Measurements from ENCODE around the gene SLIT3. TPM values are rescaled to one million over a fixed set of nuclear protein-coding genes. Genes with fewer than 3 reads are reported as not detected.

The SLIT3 gene
- total and polyA plus RNA-seq, 10 of the 15 experiments (the other 5 are each of a cell fraction or from before 2014, with no cell fraction given), result 0.05 TPM; not detected in 9

- TF ChIP-seq SKIL (IDR thresholded peaks at IDR 0.05; ENCODE audit: low read depth, poor library complexity, severe bottlenecking) (no peak), ATF2 (IDR thresholded peaks at IDR 0.05; ENCODE audit: low read length) (no peak), ZNF24 (IDR thresholded peaks at IDR 0.05) (no peak), YBX1 (IDR thresholded peaks at IDR 0.05) (no peak), ZBTB33 (IDR thresholded peaks at IDR 0.05) (no peak), GABPA (IDR thresholded peaks at IDR 0.05; ENCODE audit: low read depth) (no peak), ATF3 (IDR thresholded peaks at IDR 0.05; ENCODE audit: borderline replicate concordance, extremely low read depth, low read depth, low read length) (no peak), MEF2A (IDR thresholded peaks at IDR 0.05; ENCODE audit: insufficient read depth, low read depth, low read length) (no peak), NR2F1 (conservative IDR thresholded peaks at IDR 0.05) (no peak), CBFB (IDR thresholded peaks at IDR 0.05; ENCODE audit: low read depth) (no peak), NFIC (IDR thresholded peaks at IDR 0.05; ENCODE audit: low read depth, low read length) (no peak), IRF4 (IDR thresholded peaks at IDR 0.05; ENCODE audit: low read depth, low read length) (no peak), CHD2 (IDR thresholded peaks at IDR 0.05; ENCODE audit: borderline replicate concordance, low read depth, low read length) (no peak)
Measured at GRCh38 chr5:168935183-168935582, 365.8 kb downstream of the SLIT3 start (continued).
